ENCODE results near the gene ABCB4. TPM values are rescaled to one million over a fixed set of nuclear protein-coding genes. Genes with fewer than 3 reads are reported as not detected.

Gene ABCB4
- total RNA-seq, 1 experiment from 2014 or later, result not detected

DNA sequence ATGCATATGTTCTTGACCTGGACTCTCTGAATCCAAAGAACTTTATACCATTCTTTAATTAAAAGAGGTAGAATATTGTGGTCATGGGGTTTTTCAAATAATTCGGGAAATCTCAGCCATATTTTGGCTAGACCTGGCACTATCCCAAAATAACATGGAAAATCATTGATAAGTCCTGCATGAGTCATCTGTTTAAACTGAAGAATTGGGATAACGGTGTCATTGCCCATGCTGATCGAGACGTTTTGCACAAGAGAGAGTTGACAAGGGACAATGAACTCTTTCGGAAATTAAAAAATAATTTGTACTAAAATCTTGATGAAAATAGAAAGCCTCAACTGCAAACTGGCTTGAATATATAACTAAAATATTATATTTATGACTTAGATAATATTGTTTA lies 19.9 kb upstream of the ABCB4 start:
- H3F3A ChIP-seq (ENCODE audit: insufficient read depth, low read depth), result no peaks in the 10 kb centered on the region
- H3K9me2 ChIP-seq (ENCODE audit: insufficient read depth), result peaks cover 4% of the 10 kb centered on the region; the same call in 1 of the 2 replicates
- H4K20me1 ChIP-seq (ENCODE audit: insufficient read depth), result no peaks in the 10 kb centered on the region
- H2AFZ ChIP-seq, result no peak overlapping the region
- DNase-seq, result no peak
- H3K79me2 ChIP-seq (ENCODE audit: low read depth), result no peaks in the 10 kb centered on the region
- no peaks in the 10 kb centered on the region for H3K36me3 ChIP-seq (ENCODE audit: low read depth)
- no TSS peak for BruUV-seq (replicated peaks)
- H3K27me3 ChIP-seq (ENCODE audit: insufficient read depth, low read depth), result no peaks in the 10 kb centered on the region
- no peak overlapping the region for H3K4me2 ChIP-seq
- POLR2A ChIA-PET (ENCODE audit: unreplicated experiment), result no interaction called here
- CTCF ChIA-PET, result no interaction called here
- H3K4me1 ChIP-seq (replicated peaks; ENCODE audit: insufficient read depth), result no peaks in the 10 kb centered on the region
- H3K4me3 ChIP-seq, result no peak overlapping the region
- no peaks in the 10 kb centered on the region for H3K9me3 ChIP-seq (ENCODE audit: insufficient read depth, low read depth)
- intact Hi-C loops (cut with micrococcal nuclease; ENCODE audit: unreplicated experiment), result no loop called here
- no peak overlapping the region for H3K27ac ChIP-seq
- no peak for TF ChIP-seq EZH2 (IDR thresholded peaks at IDR 0.05; ENCODE audit: low read depth)
- TF ChIP-seq, protein P1, sequence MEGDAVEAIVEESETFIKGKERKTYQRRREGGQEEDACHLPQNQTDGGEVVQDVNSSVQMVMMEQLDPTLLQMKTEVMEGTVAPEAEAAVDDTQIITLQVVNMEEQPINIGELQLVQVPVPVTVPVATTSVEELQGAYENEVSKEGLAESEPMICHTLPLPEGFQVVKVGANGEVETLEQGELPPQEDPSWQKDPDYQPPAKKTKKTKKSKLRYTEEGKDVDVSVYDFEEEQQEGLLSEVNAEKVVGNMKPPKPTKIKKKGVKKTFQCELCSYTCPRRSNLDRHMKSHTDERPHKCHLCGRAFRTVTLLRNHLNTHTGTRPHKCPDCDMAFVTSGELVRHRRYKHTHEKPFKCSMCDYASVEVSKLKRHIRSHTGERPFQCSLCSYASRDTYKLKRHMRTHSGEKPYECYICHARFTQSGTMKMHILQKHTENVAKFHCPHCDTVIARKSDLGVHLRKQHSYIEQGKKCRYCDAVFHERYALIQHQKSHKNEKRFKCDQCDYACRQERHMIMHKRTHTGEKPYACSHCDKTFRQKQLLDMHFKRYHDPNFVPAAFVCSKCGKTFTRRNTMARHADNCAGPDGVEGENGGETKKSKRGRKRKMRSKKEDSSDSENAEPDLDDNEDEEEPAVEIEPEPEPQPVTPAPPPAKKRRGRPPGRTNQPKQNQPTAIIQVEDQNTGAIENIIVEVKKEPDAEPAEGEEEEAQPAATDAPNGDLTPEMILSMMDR (conservative IDR thresholded peaks at IDR 0.05), result no peak

DNA sequence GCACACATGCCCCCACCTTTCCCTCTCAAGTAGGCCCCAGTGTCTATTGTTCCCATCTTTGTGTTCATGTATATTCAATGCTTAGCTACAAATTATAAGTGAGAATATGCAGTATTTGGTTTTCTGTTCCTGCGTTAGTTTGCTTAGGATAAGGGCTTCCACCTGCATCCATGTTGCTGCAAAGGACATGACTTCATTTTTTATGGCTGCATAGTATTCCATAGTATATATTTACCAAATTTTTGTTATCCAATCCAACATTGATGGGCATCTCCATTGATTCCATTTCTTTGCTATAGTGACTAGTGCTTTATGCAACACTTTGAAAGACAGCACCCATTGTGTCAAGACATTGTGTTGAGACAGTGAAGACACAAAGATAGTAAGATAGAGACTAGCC lies 19.0 kb upstream of the ABCB4 start:
- DNase-seq, result no peak
- Histone ChIP-seq H3K27me3 (ENCODE audit: insufficient read depth, low read depth) (no peaks in the 10 kb centered on the region), H3K9me2 (ENCODE audit: insufficient read depth) (peaks cover 4% of the 10 kb centered on the region; the same call in 1 of the 2 replicates), H2AFZ (no peak overlapping the region), H3K79me2 (ENCODE audit: low read depth) (no peaks in the 10 kb centered on the region), H3K4me1 (replicated peaks; ENCODE audit: insufficient read depth) (no peaks in the 10 kb centered on the region), H3K4me2 (no peak overlapping the region), H3K9me3 (ENCODE audit: insufficient read depth, low read depth) (no peaks in the 10 kb centered on the region), H3K27ac (no peak overlapping the region), H3K36me3 (ENCODE audit: low read depth) (no peaks in the 10 kb centered on the region), H3F3A (ENCODE audit: insufficient read depth, low read depth) (no peaks in the 10 kb centered on the region), H3K4me3 (no peak overlapping the region), H4K20me1 (ENCODE audit: insufficient read depth) (no peaks in the 10 kb centered on the region)
- CTCF ChIA-PET, result no interaction called here
- intact Hi-C loops (cut with micrococcal nuclease; ENCODE audit: unreplicated experiment), result no loop called here
- POLR2A ChIA-PET (ENCODE audit: unreplicated experiment), result no interaction called here
- no TSS peak for BruUV-seq (replicated peaks)
- TF ChIP-seq EZH2 (IDR thresholded peaks at IDR 0.05; ENCODE audit: low read depth), result no peak
- TF ChIP-seq, protein P1 (conservative IDR thresholded peaks at IDR 0.05), result no peak

DNA sequence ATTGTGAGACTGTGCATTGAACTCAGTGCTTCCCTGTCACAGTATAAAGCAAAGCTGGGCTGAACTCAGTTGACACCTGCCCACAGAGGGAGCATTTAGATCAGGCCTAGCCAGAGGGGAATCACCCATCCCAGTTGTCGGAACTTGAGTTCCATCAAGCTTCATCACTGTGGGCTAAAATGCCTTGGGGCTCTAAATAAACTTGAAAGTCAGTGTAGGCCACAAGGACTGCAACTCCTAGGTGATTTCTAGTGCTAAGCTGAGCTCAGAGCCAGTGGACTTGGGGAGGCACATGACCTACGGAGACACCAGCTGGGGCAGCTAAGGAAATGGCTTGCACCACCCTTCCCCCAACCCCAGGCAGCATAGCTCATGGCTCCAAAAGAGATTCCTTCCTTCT lies 7.7 kb upstream of the ABCB4 start:
- no peaks in the 10 kb centered on the region for H4K20me1 ChIP-seq (ENCODE audit: insufficient read depth)
- no peaks in the 10 kb centered on the region for H3K9me2 ChIP-seq (ENCODE audit: insufficient read depth)
- no peak overlapping the region for H3K27ac ChIP-seq
- TF ChIP-seq EZH2 (IDR thresholded peaks at IDR 0.05; ENCODE audit: low read depth), result no peak
- TF ChIP-seq, protein P1 (conservative IDR thresholded peaks at IDR 0.05), result no peak
- H2AFZ ChIP-seq, result no peak overlapping the region
- H3K79me2 ChIP-seq (ENCODE audit: low read depth), result no peaks in the 10 kb centered on the region
- POLR2A ChIA-PET (ENCODE audit: unreplicated experiment), result no interaction called here
- H3K27me3 ChIP-seq (ENCODE audit: insufficient read depth, low read depth), result no peaks in the 10 kb centered on the region
- no peaks in the 10 kb centered on the region for H3K36me3 ChIP-seq (ENCODE audit: low read depth)
- intact Hi-C loops (cut with micrococcal nuclease; ENCODE audit: unreplicated experiment), result no loop called here
- no peaks in the 10 kb centered on the region for H3F3A ChIP-seq (ENCODE audit: insufficient read depth, low read depth)
- H3K4me3 ChIP-seq, result no peak overlapping the region
- BruUV-seq (replicated peaks), result no TSS peak
- CTCF ChIA-PET, result no interaction called here
- H3K4me1 ChIP-seq (replicated peaks; ENCODE audit: insufficient read depth), result no peaks in the 10 kb centered on the region
- DNase-seq, result no peak
- H3K9me3 ChIP-seq (ENCODE audit: insufficient read depth, low read depth), result no peaks in the 10 kb centered on the region
- H3K4me2 ChIP-seq, result no peak overlapping the region

Data from PC-9 (cell line).